Ishikawa (cell line): Measurements from ENCODE around the gene OSBPL1A.

Experiments
- CEBPB ChIP-seq: IDR thresholded peaks from 2 replicates; pipeline ENCODE4 v1.6.1; 2012
- CREB1 ChIP-seq: IDR thresholded peaks from 2 replicates; pipeline ENCODE4 v1.6.1; 2012; ENCODE audit warnings: low read depth
- EGR1 ChIP-seq: IDR thresholded peaks from 2 replicates; pipeline ENCODE4 v1.6.1; 2012
- EP300 ChIP-seq: IDR thresholded peaks from 2 replicates; pipeline ENCODE4 v1.6.1; 2012; ENCODE audit warnings: borderline replicate concordance
- FOXM1 ChIP-seq: IDR thresholded peaks from 2 replicates; pipeline ENCODE4 v1.6.1; 2012; ENCODE audit warnings: low read depth, borderline replicate concordance
- MAX ChIP-seq: IDR thresholded peaks from 2 replicates; pipeline ENCODE4 v1.6.1; 2012
- NFIC ChIP-seq: IDR thresholded peaks from 2 replicates; pipeline ENCODE4 v1.6.1; 2012
- RAD21 ChIP-seq: IDR thresholded peaks from 2 replicates; pipeline ENCODE4 v1.6.1; 2012; ENCODE audit warnings: low read depth
- REST ChIP-seq: IDR thresholded peaks from 2 replicates; pipeline ENCODE4 v1.6.1; 2012; ENCODE audit warnings: low read depth, mild to moderate bottlenecking
- TAF1 ChIP-seq: IDR thresholded peaks from 2 replicates; pipeline ENCODE4 v1.6.1; 2012; ENCODE audit warnings: low read depth, mild to moderate bottlenecking
- TCF12 ChIP-seq: IDR thresholded peaks from 2 replicates; pipeline ENCODE4 v1.6.1; 2012; ENCODE audit warnings: low read depth
- TEAD4 ChIP-seq: IDR thresholded peaks from 2 replicates; pipeline ENCODE4 v1.6.1; 2012
- USF1 ChIP-seq: IDR thresholded peaks from 2 replicates; pipeline ENCODE4 v1.6.1; 2012
- YY1 ChIP-seq: IDR thresholded peaks from 2 replicates; pipeline ENCODE4 v1.6.1; 2012; ENCODE audit warnings: low read depth
- ZBTB7A ChIP-seq: IDR thresholded peaks from 2 replicates; pipeline ENCODE4 v1.6.1; 2012; ENCODE audit warnings: low read depth

Gene OSBPL1A

GRCh38 chr18:24121625-24122024 lies 276.0 kb downstream of the OSBPL1A start:
- TF ChIP-seq CEBPB (no peak), RAD21 (no peak), NFIC (no peak), CREB1 (no peak), REST (no peak), ZBTB7A (no peak), EGR1 (no peak), TEAD4 (no peak), USF1 (no peak)

GRCh38 chr18:24120676-24121075 lies 276.9 kb downstream of the OSBPL1A start:
- TF ChIP-seq EGR1, result no peak
- TF ChIP-seq YY1, result no peak
- no peak for TF ChIP-seq CEBPB
- no peak for TF ChIP-seq REST
- no peak for TF ChIP-seq FOXM1
- TF ChIP-seq TEAD4, result no peak
- TF ChIP-seq NFIC, result no peak
- no peak for TF ChIP-seq RAD21
- TF ChIP-seq MAX, result no peak
- TF ChIP-seq TCF12, result no peak
- no peak for TF ChIP-seq TAF1
- TF ChIP-seq CREB1, result no peak
- TF ChIP-seq EP300, result no peak
- TF ChIP-seq ZBTB7A, result no peak

- TF ChIP-seq EGR1 (no peak), USF1 (peak; percentile 94), RAD21 (peak; percentile 87), TAF1 (no peak), CREB1 (no peak), MAX (0 out of 2 replicates have a peak, but pooled peaks have one; percentile 52), EP300 (no peak)
Observed at GRCh38 chr18:24118750-24119577, 278.7 kb downstream of the OSBPL1A start.

GRCh38 chr18:24115628-24116027 lies 282.0 kb downstream of the OSBPL1A start:
- TF ChIP-seq ZBTB7A, result no peak
- no peak for TF ChIP-seq TAF1
- TF ChIP-seq EGR1, result no peak
- no peak for TF ChIP-seq USF1
- no peak for TF ChIP-seq TEAD4
- TF ChIP-seq YY1, result no peak
- TF ChIP-seq EP300, result no peak
- no peak for TF ChIP-seq MAX
- no peak for TF ChIP-seq FOXM1
- no peak for TF ChIP-seq REST
- TF ChIP-seq CEBPB, result no peak
- no peak for TF ChIP-seq CREB1
- no peak for TF ChIP-seq RAD21
